Kidney capillary endothelial cell (primary cell): ENCODE measurements around the gene GFI1B.
"Not testable (repeated sequence)": the region's sequence is repeated elsewhere in the genome, so short reads cannot be mapped to it uniquely, and the experiment has no call there.

Source experiments
- DNase-seq: peaks from one replicate; pipeline ENCODE4 v3.0.0-alpha.2; 2018; ENCODE audit warnings: low spot score

Gene GFI1B

DNA sequence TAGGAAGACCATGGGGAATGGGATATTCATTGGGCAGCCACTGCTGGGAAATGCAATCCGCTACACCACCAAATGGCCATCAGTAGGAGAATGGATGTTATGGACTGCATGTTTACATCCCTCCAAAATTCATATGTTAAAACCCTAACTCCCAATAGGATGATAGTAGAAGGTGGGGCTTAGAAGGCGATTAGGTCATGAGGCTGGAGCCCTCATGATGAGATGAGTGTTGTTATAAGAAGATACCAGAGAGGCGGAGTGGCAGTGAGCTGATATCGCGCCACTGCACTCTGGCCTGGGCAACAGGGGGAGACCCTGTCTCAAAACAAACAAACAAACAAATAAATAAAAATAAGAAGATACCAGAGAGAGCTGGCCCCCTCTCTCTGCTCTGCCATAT lies 36.2 kb downstream of the GFI1B start:
- DNase-seq, result no peak

GRCh38 chr9:133023117-133023890 lies 44.8 kb downstream of the GFI1B start:
- DNase-seq, result no peak

- no peak for DNase-seq
These were observed 47.9 kb downstream of the GFI1B start for GRCh38 chr9:133026426-133026825.

DNA sequence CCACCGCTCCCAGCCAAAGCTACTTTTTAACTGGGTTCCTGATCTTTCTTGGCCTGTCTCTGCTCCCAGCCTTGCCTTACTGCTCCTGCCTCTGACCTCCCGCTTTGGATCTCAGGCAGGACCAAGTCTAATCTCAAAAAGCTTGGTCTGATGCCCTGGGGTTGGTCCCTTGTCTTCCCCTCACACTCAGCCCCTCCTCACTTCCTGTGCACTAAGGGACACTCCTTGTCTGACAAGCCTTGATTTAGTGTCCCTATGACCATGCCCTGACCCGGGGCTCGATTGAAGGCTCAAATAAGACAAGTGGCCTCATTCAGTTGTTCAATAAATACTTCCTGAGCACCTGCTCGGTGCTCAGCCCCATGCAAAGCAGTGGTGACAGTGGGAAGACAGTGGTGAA lies 48.6 kb downstream of the GFI1B start:
- DNase-seq, result no peak

DNA sequence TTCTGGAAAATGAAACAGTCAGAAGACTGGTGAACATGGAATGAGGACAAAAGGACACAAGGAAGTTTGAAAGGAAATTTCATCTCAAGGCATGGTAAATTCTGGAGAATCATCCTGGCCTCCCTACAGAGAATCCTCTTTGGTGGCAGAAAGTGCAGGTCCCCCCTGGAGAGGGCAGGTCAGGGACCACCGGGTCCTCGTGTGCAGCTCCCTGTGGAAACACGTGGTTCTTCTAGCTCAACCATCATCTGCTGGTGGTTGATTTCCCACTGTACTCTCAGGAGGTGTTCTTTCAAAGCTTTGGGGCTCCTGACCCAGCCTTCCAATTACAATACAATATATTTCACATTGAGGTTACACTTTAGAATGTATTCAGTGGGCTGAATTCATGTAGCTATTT lies 49.7 kb downstream of the GFI1B start:
- DNase-seq, result no peak

- DNase-seq, result peak; percentile 16
These were observed 51.5 kb downstream of the GFI1B start for GRCh38 chr9:133029994-133030316.

GRCh38 chr9:133030317-133031129 lies 52.0 kb downstream of the GFI1B start, which contains the start of gene GTF3C5:
GTF3C5 (plus strand) TSS chr9:133030997; CDS start chr9:133031012, 15 bp downstream.
- DNase-seq, result peak; percentile 98

GRCh38 chr9:133031130-133031422 lies 52.6 kb downstream of the GFI1B start:
- DNase-seq, result no peak

DNA sequence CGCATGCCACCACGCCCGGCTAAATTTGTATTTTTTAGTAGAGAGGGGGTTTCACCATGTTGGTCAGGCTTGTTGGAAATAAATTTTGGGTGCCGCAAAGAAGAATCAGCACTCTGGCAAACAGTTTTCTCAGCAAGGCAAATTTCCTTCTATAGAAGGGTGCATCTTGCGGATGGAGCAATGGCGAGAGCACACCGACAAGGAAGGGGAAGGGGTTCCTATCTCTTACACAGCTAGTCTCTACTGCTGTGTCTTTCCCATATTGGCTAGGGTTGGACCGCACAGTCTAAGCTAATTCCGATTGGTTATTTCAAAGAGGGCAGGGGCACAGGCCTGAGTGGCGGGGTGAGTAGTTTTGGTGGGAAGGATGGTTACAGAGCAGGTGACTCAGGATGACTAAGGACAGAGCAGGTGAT lies 53.0 kb downstream of the GFI1B start:
- DNase-seq, result no peak

GRCh38 chr9:133032171-133032570 lies 53.7 kb downstream of the GFI1B start:
- no peak for DNase-seq

DNA sequence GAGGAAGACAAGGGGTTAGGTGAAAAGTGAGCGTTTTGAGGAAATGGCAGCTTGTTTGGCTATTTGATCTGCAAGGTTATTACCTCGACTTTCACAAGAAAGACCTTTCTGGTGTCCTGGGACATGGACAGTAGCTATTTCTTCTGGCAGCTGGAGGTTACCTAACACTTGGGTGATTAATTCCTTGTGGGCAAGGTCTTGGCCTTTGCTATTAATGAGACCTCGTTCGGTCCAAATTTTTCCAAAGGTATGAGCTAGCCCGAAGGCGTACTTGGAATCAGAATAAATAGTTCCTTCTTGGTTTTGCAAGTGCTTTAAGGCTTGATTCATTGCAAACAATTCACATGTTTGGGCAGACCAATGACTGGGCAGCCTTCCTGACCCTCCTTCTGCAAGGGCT lies 57.2 kb downstream of the GFI1B start:
- no peak for DNase-seq

GRCh38 chr9:133037775-133038515 lies 59.5 kb downstream of the GFI1B start:
- DNase-seq, result no peak

DNA sequence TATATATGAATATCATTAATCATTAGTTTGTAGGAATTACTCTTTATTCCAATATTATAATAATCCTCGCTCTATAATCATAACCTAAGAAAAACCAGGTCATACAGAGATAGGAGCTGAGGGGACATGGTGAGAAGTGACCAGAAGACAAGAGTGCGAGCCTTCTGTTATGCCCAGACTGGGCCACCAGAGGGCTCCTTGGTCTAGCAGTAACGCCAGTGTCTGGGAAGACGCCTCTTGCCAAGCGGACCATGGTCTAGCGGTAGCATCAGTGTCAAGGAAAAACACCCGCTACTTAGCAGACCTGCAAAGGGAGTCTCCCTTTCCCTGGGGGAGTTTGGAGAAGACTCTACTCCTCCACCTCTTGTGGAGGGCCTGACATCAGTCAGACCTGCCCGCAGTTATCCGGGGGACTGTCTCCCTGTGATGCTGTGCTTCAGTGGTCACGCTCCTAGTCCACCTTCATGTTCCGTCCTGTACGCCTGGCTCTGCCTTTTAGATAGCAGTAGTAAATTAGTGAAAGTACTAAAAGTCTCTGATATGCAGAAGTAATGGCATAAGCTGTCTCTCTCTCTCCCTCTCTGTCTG lies 62.5 kb downstream of the GFI1B start:
- not testable (repeated sequence) for DNase-seq
